HG03095 (cell line): ENCODE data around the gene MYOZ3.
A peak's percentile ranks its signal among the peaks of the same experiment; 100 is the strongest.

Experiments
- ATAC-seq: cut with Tn5 transposase; IDR thresholded peaks from one replicate; pipeline ENCODE4 v1.9.1; 2021; ENCODE audit warnings: moderate library complexity; ENCODE audit not compliant: unreplicated experiment

The MYOZ3 gene

DNA sequence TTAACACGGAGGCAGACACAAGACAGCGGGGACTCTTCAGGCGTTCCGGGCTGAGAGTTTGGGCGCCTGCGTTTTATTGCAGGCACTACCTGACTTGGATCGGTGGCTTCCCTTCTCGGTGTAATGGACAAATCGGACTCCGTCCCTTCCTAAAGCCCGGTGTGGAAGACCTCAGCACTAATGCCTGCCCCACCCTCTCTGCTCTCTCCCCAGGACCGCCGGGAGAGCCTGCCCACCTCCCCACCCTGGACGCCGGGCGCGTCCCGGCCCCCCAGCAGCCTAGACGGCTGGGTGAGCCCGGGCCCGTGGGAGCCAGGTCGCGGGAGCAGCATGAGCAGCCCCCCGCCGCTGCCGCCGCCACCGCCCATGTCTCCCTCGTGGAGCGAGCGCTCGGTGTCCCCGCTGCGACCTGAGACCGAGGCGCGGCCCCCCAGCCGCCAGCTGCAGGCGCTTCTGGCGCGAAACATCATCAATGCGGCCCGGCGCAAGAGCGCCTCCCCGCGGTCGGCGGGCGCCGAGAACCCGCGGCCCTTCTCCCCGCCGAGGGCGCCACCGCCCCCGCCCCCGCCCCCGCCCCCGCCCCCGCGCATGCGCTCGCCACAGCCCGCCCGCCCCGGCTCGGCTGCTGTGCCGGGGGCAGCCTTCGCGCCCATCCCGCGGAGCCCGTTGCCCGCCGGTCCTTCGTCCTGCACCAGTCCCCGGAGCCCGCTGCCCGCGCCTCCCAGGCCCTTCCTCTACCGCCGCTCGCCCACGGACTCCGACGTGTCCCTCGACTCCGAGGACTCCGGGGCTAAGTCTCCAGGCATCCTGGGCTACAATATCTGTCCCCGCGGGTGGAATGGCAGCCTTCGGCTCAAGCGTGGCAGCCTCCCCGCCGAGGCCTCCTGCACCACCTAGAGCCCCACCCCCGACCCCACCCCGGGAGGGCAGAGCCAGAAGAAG, 4.6 kb upstream of the MYOZ3 start:
- peak; percentile 78 for ATAC-seq

- no peak for ATAC-seq
Measured at GRCh38 chr5:150658121-150658520, 2.9 kb upstream of the MYOZ3 start.

- ATAC-seq: no peak
Measured at GRCh38 chr5:150658699-150659265, 2.3 kb upstream of the MYOZ3 start.

GRCh38 chr5:150659360-150660107, 1.5 kb upstream of the MYOZ3 start:
- no peak for ATAC-seq

DNA sequence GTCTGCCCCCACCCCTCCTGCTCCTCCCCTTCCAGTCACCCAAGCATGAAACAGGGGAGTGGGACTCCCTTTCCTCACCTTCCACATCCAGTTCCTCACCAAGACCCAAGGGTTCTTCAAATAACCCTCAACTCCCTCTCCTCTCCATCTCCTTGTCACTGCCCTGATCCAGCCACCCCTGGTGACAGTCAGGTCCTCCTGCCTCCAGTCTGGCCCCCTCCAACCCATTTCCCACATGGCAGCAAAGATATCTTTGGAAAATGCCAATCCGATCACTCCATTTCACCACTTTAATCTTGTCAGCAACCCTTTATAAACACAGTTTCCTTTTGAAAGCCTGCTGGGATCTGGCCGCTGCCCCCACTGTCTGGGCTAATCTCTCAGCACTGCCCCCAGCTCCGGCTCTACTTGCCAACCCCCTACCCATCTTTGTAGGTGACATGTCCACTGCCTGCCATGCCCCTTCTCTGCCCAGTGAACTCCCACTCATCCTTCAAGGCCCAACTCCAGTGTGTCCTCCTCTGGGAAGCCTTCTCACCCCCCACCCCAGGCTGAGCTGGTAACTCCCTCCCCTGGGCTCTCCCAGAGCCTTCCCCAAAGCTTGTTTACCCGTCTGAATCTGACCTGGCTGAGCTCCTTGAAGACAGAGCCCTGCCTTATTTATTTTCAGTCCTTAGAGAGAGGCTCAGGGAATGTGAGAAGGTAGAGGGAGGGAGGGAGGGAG, 781 bp upstream of the MYOZ3 start:
- ATAC-seq: no peak

DNA sequence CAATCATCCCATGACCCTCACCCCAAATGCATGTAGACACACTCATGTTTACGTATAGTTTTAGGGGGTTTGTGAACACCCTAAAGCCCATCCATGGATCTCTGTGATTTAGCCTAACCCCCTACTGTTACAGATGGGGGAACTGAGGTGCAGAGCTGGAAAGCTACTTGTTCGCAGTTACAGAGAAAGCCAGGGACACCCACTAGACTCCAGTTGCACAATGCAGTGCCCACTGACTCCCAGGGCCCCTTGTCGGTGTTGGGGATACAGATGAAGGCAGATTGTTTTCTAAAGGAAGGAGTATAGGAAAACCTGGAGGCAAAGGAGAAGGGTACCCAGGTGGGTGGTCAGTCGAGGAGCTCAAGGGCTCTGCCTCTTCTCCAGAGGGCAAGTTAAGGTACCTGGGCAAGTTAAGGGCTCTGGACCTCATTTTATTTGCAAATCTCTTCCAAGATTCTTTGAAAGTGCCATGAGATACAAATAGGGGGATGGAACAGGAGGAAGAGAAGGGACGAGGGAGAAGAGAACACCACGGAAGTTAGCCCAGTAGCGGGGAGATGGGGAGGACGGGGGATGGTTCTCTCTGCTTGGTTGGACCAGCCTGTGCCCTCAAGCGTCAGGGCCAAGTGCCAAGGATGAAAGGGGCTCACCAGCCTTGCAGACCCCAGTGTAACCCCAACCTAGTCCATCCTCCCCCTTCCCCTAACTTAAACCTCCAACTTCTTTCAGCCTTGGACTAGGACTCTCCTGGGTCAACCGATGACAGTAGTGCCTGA, 958 bp downstream of the MYOZ3 start:
- ATAC-seq: no peak

DNA sequence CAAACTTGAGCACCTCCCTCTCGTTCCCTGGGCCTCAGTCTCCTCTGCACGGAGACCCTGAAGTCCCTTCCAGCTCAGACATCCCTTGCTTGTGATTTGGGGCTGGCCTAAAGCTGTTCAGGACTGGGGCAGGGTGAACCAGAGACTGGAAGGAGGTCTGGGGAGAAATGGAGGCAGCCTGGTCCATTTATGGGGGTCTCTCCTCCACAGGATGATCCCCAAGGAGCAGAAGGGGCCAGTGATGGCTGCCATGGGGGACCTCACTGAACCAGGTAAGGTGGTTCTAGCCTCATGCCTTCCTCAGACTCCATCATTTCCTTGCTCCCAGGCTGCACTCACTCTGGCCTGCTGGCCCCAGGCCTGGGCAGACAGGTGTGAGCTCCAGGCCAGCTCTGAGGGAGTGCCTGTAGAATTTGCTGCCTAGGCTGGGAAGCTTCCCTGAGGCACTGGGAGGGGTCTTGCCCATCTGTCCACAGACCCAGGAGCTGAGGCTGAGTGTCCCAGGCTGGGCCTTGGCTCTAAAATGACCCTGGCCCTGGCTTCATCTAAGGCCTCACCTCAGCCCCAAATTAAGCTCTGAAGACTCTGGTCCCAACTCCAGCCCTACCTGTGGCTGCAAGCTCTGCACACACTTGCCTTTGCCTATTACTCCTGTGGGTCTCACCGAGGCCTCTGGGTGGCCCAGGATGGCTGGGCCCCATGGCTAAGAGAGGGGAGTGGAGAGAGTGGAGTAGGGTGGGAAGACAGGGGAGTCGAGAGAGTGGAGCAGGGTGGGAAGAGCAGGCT, 1.9 kb downstream of the MYOZ3 start:
- ATAC-seq: no peak

- no peak for ATAC-seq
Measured at GRCh38 chr5:150663936-150664335, 2.9 kb downstream of the MYOZ3 start.

GRCh38 chr5:150665044-150665443, 4.0 kb downstream of the MYOZ3 start:
- no peak for ATAC-seq

- ATAC-seq: no peak
Measured at GRCh38 chr5:150670275-150670947, 9.4 kb downstream of the MYOZ3 start.

DNA sequence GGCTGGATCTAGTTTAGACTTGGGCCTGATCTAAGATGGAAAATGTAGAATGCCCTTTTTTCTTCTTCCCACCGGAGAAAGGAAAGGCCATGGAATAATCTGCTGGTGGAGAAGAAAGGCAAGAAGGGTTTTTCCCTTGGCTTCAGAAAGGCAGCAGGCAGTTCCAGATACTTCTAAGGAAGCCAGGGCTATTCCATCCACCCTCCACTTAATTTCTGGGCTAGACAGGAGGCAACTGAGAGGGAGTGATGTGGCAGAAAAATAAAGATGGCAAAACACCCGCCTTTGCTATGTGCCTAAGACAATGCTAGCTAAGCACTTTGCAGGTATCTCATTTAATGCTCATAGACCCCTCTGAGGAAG, 9.9 kb downstream of the MYOZ3 start:
- ATAC-seq: no peak

DNA sequence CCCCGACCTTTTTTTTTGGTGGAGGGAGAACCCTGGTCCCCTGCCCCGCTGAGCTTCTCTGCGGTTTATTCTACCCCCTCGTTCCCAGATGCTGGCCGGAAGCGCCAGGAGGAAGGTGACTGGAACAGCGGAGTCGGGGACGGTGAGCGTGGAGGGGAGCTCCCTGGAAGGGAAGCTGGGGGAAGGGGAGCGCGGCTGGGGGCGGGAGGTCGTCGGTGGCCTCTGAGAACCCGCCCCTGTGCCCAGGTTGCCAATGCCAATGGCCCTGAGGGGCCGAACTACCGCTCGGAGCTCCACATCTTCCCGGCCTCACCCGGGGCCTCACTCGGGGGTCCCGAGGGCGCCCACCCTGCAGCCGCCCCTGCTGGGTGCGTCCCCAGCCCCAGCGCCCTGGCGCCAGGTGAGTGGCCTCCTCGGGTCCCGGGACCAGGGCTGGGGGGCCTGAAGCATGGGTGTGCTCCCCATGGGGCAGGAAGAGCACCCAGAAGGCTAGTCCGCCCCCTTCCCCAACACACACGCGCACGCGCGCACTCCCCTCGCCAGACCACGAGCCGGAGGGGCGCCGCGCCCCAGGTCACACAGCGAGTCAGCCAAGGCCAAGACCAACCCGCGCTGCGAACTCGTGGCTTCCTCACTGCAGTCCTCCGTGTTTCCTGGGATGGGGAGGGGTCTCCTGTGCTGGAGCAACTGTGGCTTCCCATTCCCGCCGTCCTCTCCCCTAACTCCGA, 10.6 kb downstream of the MYOZ3 start:
- ATAC-seq: no peak

GRCh38 chr5:150672237-150672883, 11.3 kb downstream of the MYOZ3 start:
- ATAC-seq: no peak

DNA sequence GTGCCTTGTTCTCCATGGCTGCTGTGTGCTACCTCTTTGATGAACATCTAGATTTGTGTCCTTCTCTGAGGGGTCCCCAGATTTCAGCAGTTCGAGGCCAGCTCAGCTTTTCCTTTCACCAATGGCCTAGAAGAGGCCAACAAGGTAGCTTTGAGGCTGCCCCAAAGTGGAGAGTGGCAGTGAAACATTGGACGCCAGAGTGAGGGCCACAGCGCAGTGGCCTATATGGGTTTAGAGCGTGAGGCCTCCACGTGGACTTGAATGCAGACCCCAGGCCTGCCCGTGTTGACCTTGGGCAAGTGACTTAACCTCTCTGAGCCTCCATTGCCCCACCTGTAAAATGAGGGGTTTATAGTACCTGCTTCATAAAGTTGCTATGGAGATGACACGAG, 11.8 kb downstream of the MYOZ3 start:
- ATAC-seq: no peak

- ATAC-seq: no peak
Measured at GRCh38 chr5:150674341-150674821, 13.3 kb downstream of the MYOZ3 start.

DNA sequence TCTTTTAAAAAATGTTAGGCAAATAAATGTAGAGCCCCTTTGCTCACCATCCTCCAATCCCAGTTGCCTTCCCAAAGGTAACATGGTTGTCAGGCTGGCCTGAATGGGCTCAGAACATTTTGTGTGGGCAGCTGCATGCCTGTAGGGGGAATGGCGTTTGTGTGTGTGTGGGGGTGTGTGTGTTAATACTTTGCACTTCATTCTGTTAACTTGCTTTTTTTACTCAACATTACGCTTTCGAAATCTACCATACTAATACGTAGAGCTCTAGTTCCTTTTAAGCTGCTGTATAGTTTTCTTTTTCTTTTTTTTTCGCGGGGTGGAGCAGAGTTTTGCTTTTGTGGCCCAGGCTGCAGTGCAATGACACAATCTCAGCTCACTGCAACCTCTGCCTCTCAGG, 14.0 kb downstream of the MYOZ3 start:
- ATAC-seq: no peak

DNA sequence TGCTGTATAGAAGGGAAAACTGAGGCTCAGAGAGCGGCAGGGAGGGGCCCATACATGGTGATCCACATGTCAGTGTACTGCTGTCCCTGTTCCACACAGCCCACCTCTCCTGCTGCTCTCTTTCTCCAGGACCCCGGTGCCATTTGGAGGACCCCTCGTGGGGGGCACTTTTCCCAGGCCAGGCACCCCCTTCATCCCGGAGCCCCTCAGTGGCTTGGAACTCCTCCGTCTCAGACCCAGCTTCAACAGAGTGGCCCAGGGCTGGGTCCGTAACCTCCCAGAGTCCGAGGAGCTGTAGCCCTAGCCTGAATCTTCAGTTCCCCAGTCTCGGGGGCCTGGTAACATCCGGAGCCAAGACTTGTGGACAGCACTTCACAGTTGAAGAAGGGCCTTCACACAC, 15.5 kb downstream of the MYOZ3 start:
- no peak for ATAC-seq

DNA sequence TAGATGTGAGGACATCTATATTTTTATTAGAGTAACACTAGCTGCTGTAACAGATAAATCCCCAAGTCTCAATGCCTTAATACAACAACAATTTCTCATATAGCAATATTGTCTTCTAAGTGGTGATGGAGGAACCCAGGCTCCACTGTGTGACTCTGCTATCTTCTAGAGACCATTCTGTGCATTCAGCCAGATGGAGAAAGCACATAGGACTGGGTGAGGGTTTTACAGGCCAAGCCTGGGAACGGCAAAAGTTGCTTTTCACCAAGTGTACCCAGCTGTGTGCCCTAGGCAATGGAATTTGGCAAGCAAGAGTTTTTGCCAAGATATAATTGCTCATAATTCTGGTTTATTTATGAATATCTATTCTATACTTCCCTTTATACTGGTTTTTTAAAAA, 28.1 kb downstream of the MYOZ3 start:
- ATAC-seq: no peak
